Inferior parietal cortex (tissue), 1 donor: ENCODE measurements around the gene SHC1.
"Not testable (repeated sequence)": the region's sequence is repeated elsewhere in the genome, so short reads cannot be mapped to it uniquely, and the experiment has no call there.

Experiments
- DNase-seq: peaks from one replicate; pipeline ENCODE4 v3.0.0-alpha.2; 2016; ENCODE audit errors: extremely low spot score

SHC1 gene

GRCh38 chr1:154995301-154995983, 24.9 kb upstream of the SHC1 start:
- not testable (repeated sequence) for DNase-seq

GRCh38 chr1:154994591-154994990, 24.0 kb upstream of the SHC1 start:
- DNase-seq: no peak

GRCh38 chr1:154994269-154994587, 23.7 kb upstream of the SHC1 start:
- DNase-seq: no peak

- no peak for DNase-seq
Measured at GRCh38 chr1:154993572-154994268, 23.2 kb upstream of the SHC1 start, which contains the start of gene LENEP. Gene LENEP (plus strand): TSS chr1:154993586. CDS start chr1:154993608, 22 bp downstream.

GRCh38 chr1:154992721-154993571, 22.4 kb upstream of the SHC1 start:
- no peak for DNase-seq

GRCh38 chr1:154990276-154990675, 19.7 kb upstream of the SHC1 start:
- no peak for DNase-seq

- no peak for DNase-seq
Measured at GRCh38 chr1:154989195-154989860, 18.8 kb upstream of the SHC1 start.

- no peak for DNase-seq
Measured at GRCh38 chr1:154988058-154988954, 17.8 kb upstream of the SHC1 start.

- DNase-seq: no peak
Measured at GRCh38 chr1:154987326-154987725, 16.8 kb upstream of the SHC1 start.

- DNase-seq: not testable (repeated sequence)
Measured at GRCh38 chr1:154986736-154987135, 16.2 kb upstream of the SHC1 start.

- DNase-seq: no peak
Measured at GRCh38 chr1:154983776-154984466, 13.4 kb upstream of the SHC1 start.

GRCh38 chr1:154982897-154983648, 12.5 kb upstream of the SHC1 start, which contains the start of gene FLAD1:
Gene FLAD1 (plus strand): TSS chr1:154983344. CDS start chr1:154983695, 351 bp downstream.
- peak; percentile 100 for DNase-seq

GRCh38 chr1:154982341-154982740, 11.8 kb upstream of the SHC1 start:
- DNase-seq: no peak

GRCh38 chr1:154978360-154978759, 7.8 kb upstream of the SHC1 start:
- DNase-seq: no peak

- not testable (repeated sequence) for DNase-seq
Measured at GRCh38 chr1:154977762-154978161, 7.2 kb upstream of the SHC1 start.

GRCh38 chr1:154975409-154976059, 5.0 kb upstream of the SHC1 start:
- no peak for DNase-seq

GRCh38 chr1:154974808-154975408, 4.4 kb upstream of the SHC1 start:
- DNase-seq: peak; percentile 97

- DNase-seq: peak; percentile 100
Measured at GRCh38 chr1:154974102-154974807, 3.7 kb upstream of the SHC1 start, which contains the start of gene CKS1B. Gene CKS1B (plus strand): TSS chr1:154974681. CDS start chr1:154974746, 65 bp downstream.
